Smooth muscle cell (in vitro differentiated cells): ENCODE data around the gene SETBP1. TPM values are rescaled to one million over a fixed set of nuclear protein-coding genes. Genes with fewer than 3 reads are reported as not detected.

Experiments used
- DNase-seq: peaks from one replicate; lab custom pipeline; 2025; ENCODE audit not compliant: unreplicated experiment; lab: John Stamatoyannopoulos, UW
- H2AFZ ChIP-seq: fragments of 200-600 bp; sonication (generic); 2 replicates; pipeline ENCODE4 v1.6.0; 2016; ENCODE audit warnings: antibody characterized with exemption, low read depth, mild to moderate bottlenecking
- H3F3A ChIP-seq: fragments of 200-600 bp; sonication (generic); 2 replicates; pipeline ENCODE4 v1.6.0; 2017; ENCODE audit warnings: antibody characterized with exemption, low read depth
- H3K27ac ChIP-seq: fragments of 200-600 bp; sonication (generic); 2 replicates; pipeline ENCODE4 v1.5.1; 2016; ENCODE audit warnings: low read depth, mild to moderate bottlenecking
- H3K27me3 ChIP-seq: fragments of 200-600 bp; sonication (generic); 2 replicates; pipeline ENCODE4 v1.6.1; 2016; ENCODE audit warnings: low read depth, mild to moderate bottlenecking
- H3K36me3 ChIP-seq: fragments of 200-600 bp; sonication (generic); 2 replicates; pipeline ENCODE4 v1.5.1; 2016; ENCODE audit warnings: low read depth
- H3K4me1 ChIP-seq: fragments of 200-600 bp; sonication (generic); 2 replicates; pipeline ENCODE4 v1.5.1; 2016; ENCODE audit warnings: low read depth
- H3K4me2 ChIP-seq: fragments of 200-600 bp; sonication (generic); 2 replicates; pipeline ENCODE4 v1.6.0; 2016; ENCODE audit warnings: mild to moderate bottlenecking
- H3K4me3 ChIP-seq: fragments of 200-600 bp; sonication (generic); 2 replicates; pipeline ENCODE4 v1.5.1; 2016; ENCODE audit warnings: mild to moderate bottlenecking
- H3K79me2 ChIP-seq: fragments of 200-600 bp; sonication (generic); 2 replicates; pipeline ENCODE4 v1.6.0; 2016; ENCODE audit warnings: low read depth, mild to moderate bottlenecking
- H3K9ac ChIP-seq: fragments of 200-600 bp; sonication (generic); 2 replicates; pipeline ENCODE4 v1.6.0; 2016; ENCODE audit warnings: low read depth
- H3K9me3 ChIP-seq: fragments of 200-600 bp; sonication (generic); replicated peaks from 2 replicates; pipeline ENCODE4 v1.5.1; 2016; ENCODE audit warnings: low read depth
- H4K20me1 ChIP-seq: fragments of 200-600 bp; sonication (generic); 2 replicates; pipeline ENCODE4 v1.6.0; 2016; ENCODE audit warnings: low read depth
- whole genome bisulfite sequencing: methylation state at CpG from one replicate; pipeline ENCODE4 v1.1.7; 2016; ENCODE audit warnings: low lambda C conversion rate; 5-methylcytosine and 5-hydroxymethylcytosine counted together
- polyA plus RNA-seq: library from polyadenylated mRNA; unstranded; fragments of >200 nt; fragmentation: Nextera tagmentation; extraction: Ambion mirVana; gene quantifications from 2 replicates; pipeline ENCODE4 v1.2.1, GENCODE V29; 2016
- total RNA-seq: library from RNA; depleted of rRNA; stranded (reverse); fragments of >200 nt; gene quantifications from 2 replicates; pipeline ENCODE4 v1.2.3, GENCODE V29; 2014
- TF ChIP-seq, protein P1 (sequence below): fragments of 200-600 bp; sonication (generic); IDR thresholded peaks from 2 replicates; pipeline ENCODE4 v1.5.1; 2017; ENCODE audit warnings: borderline replicate concordance, mild to moderate bottlenecking, antibody characterized with exemption; ENCODE audit not compliant: insufficient read depth, poor library complexity, severe bottlenecking

SETBP1 gene
- total and polyA plus RNA-seq, 2 experiments from 2014 or later = 6.1 to 17.7 TPM

DNA sequence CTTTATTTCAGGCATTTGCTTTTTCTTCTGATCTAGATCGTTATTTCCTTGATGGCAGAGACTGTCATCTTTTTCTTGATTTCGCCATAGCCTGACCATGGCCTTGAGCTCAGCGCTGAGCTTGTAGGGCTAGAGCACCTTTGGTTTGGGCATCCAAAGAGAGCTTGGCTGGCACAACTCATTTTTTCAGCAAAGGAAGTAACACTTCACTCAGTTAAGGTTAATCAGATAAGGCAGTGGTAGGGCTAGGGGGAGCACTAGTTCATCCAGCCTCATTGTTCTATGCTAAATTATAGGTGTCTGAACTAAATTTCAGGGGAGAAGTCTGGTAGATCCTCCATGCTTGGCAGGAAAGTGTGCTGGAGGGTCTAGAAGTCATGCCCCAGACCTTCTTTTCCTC is 125.0 kb downstream of the SETBP1 start:
- TF ChIP-seq, protein P1, sequence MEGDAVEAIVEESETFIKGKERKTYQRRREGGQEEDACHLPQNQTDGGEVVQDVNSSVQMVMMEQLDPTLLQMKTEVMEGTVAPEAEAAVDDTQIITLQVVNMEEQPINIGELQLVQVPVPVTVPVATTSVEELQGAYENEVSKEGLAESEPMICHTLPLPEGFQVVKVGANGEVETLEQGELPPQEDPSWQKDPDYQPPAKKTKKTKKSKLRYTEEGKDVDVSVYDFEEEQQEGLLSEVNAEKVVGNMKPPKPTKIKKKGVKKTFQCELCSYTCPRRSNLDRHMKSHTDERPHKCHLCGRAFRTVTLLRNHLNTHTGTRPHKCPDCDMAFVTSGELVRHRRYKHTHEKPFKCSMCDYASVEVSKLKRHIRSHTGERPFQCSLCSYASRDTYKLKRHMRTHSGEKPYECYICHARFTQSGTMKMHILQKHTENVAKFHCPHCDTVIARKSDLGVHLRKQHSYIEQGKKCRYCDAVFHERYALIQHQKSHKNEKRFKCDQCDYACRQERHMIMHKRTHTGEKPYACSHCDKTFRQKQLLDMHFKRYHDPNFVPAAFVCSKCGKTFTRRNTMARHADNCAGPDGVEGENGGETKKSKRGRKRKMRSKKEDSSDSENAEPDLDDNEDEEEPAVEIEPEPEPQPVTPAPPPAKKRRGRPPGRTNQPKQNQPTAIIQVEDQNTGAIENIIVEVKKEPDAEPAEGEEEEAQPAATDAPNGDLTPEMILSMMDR = no peak
- Histone ChIP-seq H3K9ac (no peak overlapping the region), H2AFZ (no peak overlapping the region), H3K79me2 (peaks cover 14% of the 10 kb centered on the region), H3K27me3 (no peaks in the 10 kb centered on the region), H3K9me3 (no peaks in the 10 kb centered on the region), H3K36me3 (no peaks in the 10 kb centered on the region), H3K4me3 (no peak overlapping the region), H3F3A (no peaks in the 10 kb centered on the region), H3K27ac (no peak overlapping the region), H3K4me1 (peaks cover 14% of the 10 kb centered on the region), H3K4me2 (no peak overlapping the region), H4K20me1 (no peaks in the 10 kb centered on the region)
- DNase-seq = no peak
- 98% methylated on average over 3 of the region's 3 CpGs for WGBS

DNA sequence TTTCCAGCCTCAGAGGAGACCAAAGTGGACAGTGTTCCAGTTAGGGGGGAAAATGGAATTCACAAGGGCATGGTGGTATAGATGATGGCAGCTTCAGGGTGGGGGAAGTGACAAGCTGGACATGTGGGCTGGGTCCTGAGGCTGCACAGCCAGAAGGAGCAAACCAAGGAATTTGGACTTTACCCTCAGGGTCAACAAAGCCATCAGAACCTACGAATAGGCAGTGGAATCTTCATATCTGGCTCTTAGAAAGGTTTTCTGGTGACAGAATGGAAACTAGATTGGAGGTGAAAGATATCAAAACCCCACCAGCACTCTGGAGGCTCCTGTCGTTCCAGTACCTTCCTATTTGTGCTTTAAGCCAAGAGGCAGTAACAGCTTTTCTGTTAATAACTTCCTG is 127.1 kb downstream of the SETBP1 start:
- H3K36me3 ChIP-seq = no peaks in the 10 kb centered on the region
- no peaks in the 10 kb centered on the region for H3F3A ChIP-seq
- H3K9me3 ChIP-seq = no peaks in the 10 kb centered on the region
- peaks cover 8% of the 10 kb centered on the region for H3K4me1 ChIP-seq
- H2AFZ ChIP-seq = no peak overlapping the region
- no peak overlapping the region for H3K27ac ChIP-seq
- DNase-seq = no peak
- H3K79me2 ChIP-seq = peaks cover 11% of the 10 kb centered on the region
- H3K4me2 ChIP-seq = no peak overlapping the region
- H4K20me1 ChIP-seq = no peaks in the 10 kb centered on the region
- H3K4me3 ChIP-seq = no peak overlapping the region
- H3K27me3 ChIP-seq = no peaks in the 10 kb centered on the region
- no peak overlapping the region for H3K9ac ChIP-seq
- TF ChIP-seq, protein P1 = no peak
- 38% methylated on average over 2 of the region's 2 CpGs for WGBS

DNA sequence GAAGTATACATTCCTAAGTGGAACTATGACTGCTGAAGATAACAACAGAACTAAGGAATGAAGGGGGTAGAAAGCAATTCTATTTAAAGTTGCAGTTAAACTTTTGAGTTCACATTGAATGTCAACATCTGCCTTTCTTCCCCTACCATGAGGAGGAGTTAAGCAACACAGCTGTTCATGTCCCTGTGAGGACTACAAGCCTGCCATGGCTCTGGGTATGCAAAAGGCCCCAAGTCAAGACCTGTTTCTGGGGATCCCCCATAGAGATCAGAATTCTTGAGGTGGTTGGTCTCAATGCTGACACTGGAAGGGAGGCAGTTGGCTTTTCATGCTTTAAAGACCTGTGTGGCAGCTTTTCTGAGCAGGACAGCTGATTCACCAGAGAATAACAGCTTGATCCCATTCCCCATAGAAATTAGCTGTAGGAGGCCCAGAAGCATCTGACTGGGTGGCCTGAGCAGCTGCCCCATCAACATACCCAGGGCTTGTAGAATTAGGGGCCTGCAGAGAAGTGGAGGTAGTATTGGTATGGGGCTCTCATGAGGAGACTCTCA is 131.0 kb downstream of the SETBP1 start:
- DNase-seq = no peak
- peaks cover 5% of the 10 kb centered on the region for H3K4me1 ChIP-seq

DNA sequence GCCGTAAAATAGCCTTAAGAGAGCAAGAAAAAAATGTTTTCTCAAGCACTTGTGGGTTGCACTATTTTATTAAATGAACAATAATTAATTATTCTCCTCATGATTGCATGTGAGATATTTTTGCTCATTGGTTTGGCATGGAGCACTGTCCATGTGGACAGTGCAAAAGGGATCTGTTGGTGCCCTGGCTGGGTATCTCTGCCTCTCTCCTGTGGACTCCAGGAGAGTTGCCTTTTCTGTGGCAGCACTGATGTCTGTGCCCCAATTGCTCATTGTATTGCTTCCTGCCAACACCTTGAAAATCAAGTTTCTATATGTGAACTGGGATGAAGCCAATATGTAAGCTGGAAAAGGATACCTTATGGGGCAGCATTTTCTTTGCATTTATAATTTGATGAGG is 131.7 kb downstream of the SETBP1 start:
- peaks cover 11% of the 10 kb centered on the region for H3K4me1 ChIP-seq
- WGBS = 95% methylated on average over 1 of the region's 1 CpG

More for the DNA sequence above, 131.0 kb downstream of the SETBP1 start:
- no peak overlapping the region for H2AFZ ChIP-seq
- no peaks in the 10 kb centered on the region for H4K20me1 ChIP-seq
- no peak overlapping the region for H3K4me3 ChIP-seq
- H3F3A ChIP-seq = no peaks in the 10 kb centered on the region
- H3K9ac ChIP-seq = no peak overlapping the region
- no peaks in the 10 kb centered on the region for H3K27me3 ChIP-seq
- no peak overlapping the region for H3K27ac ChIP-seq
- no peaks in the 10 kb centered on the region for H3K9me3 ChIP-seq
- TF ChIP-seq, protein P1 = no peak
- H3K36me3 ChIP-seq = no peaks in the 10 kb centered on the region
- no peak overlapping the region for H3K4me2 ChIP-seq
- peaks cover 14% of the 10 kb centered on the region for H3K79me2 ChIP-seq

More for the DNA sequence above, 131.7 kb downstream of the SETBP1 start:
- no peaks in the 10 kb centered on the region for H3F3A ChIP-seq
- no peak for DNase-seq
- H3K79me2 ChIP-seq = peaks cover 11% of the 10 kb centered on the region
- H3K27me3 ChIP-seq = no peaks in the 10 kb centered on the region
- no peaks in the 10 kb centered on the region for H4K20me1 ChIP-seq
- H3K4me2 ChIP-seq = no peak overlapping the region
- H3K27ac ChIP-seq = no peak overlapping the region
- H3K9ac ChIP-seq = no peak overlapping the region
- no peaks in the 10 kb centered on the region for H3K9me3 ChIP-seq
- H2AFZ ChIP-seq = no peak overlapping the region
- no peaks in the 10 kb centered on the region for H3K36me3 ChIP-seq
- TF ChIP-seq, protein P1 = no peak
- H3K4me3 ChIP-seq = no peak overlapping the region
